HepG2 (cell line): Measurements from ENCODE around the gene KLC4. TPM values are rescaled to one million over a fixed set of nuclear protein-coding genes. Genes with fewer than 3 reads are reported as not detected.

Source experiments
- FOSL1 ChIP-seq: sonication (generic); formaldehyde crosslinking; IDR thresholded peaks from 2 replicates; pipeline ENCODE4 v1.9.0; 2021; ENCODE audit warnings: missing genetic modification reagents, borderline replicate concordance
- GATAD1 ChIP-seq: IDR thresholded peaks from 2 replicates; pipeline ENCODE4 v1.6.1; 2016; ENCODE audit warnings: missing genetic modification reagents, missing compliant biosample characterization
- JUN ChIP-seq: sonication (generic); formaldehyde crosslinking; IDR thresholded peaks from 2 replicates; pipeline ENCODE4 v1.4.0; 2020; ENCODE audit warnings: mild to moderate bottlenecking, missing genetic modification reagents
- RAD21 ChIP-seq: fragments of 450-650 bp; formaldehyde crosslinking; IDR thresholded peaks from 2 replicates; pipeline ENCODE4 v1.5.0; 2020; ENCODE audit warnings: mild to moderate bottlenecking
- SMAD9 ChIP-seq: sonication (generic); formaldehyde crosslinking; IDR thresholded peaks from 2 replicates; pipeline ENCODE4 v1.5.1; 2020; ENCODE audit warnings: mild to moderate bottlenecking, missing genetic modification reagents
- ZMYM3 ChIP-seq: sonication (generic); formaldehyde crosslinking; IDR thresholded peaks from 2 replicates; pipeline ENCODE4 v1.5.1; 2020; ENCODE audit warnings: mild to moderate bottlenecking, missing genetic modification reagents
- ZNF451 ChIP-seq: sonication (generic); formaldehyde crosslinking; IDR thresholded peaks from 2 replicates; pipeline ENCODE4 v1.5.0; 2020; ENCODE audit warnings: mild to moderate bottlenecking, missing genetic modification reagents
- ZNF772 ChIP-seq: sonication (generic); formaldehyde crosslinking; IDR thresholded peaks from 2 replicates; pipeline ENCODE4 v1.5.0; 2020; ENCODE audit warnings: mild to moderate bottlenecking, missing genetic modification reagents
- ZNF891 ChIP-seq: sonication (generic); formaldehyde crosslinking; IDR thresholded peaks from 2 replicates; pipeline ENCODE4 v1.5.0; 2020; ENCODE audit warnings: mild to moderate bottlenecking, missing genetic modification reagents
- ZSCAN31 ChIP-seq: sonication (generic); formaldehyde crosslinking; IDR thresholded peaks from 2 replicates; pipeline ENCODE4 v1.5.0; 2020; ENCODE audit warnings: low read depth, mild to moderate bottlenecking, missing genetic modification reagents
- polyA plus RNA-seq, 8 experiments: library from polyadenylated mRNA; depleted of rRNA in 3 of 8; stranded (reverse) in 7 of 8; unstranded in 1 of 8; fragments of >200 nt; fragmentation: Illumina TruSeq in 4 of 8; extraction: Trizol in 4 of 8; gene quantifications; 2 replicates each; pipeline versions ENCODE4 v1.2.1 to v1.2.3, GENCODE V29; 2011 to 2016; ENCODE audit warnings: low read depth in 4 of 8, missing spikeins in 1 of 8, mixed read lengths in 1 of 8; ENCODE audit not compliant: insufficient read depth in 1 of 8
- total RNA-seq, 5 experiments: library from RNA; depleted of rRNA; stranded (reverse); fragments of >200 nt; fragmentation: Illumina TruSeq; extraction: Trizol; gene quantifications; 2 replicates each; pipeline ENCODE4 v1.2.3, GENCODE V29; 2016; ENCODE audit warnings: low read depth in 1 of 5
- TF ChIP-seq, protein P1 (sequence below): sonication (generic); formaldehyde crosslinking; conservative IDR thresholded peaks from 2 replicates; pipeline ENCODE4 v1.4.0; 2020; ENCODE audit warnings: mild to moderate bottlenecking, missing genetic modification reagents, moderate library complexity
- TF ChIP-seq, protein P2 (sequence below): sonication (generic); formaldehyde crosslinking; IDR thresholded peaks from 2 replicates; pipeline ENCODE4 v1.4.0; 2020; ENCODE audit warnings: mild to moderate bottlenecking, missing genetic modification reagents, borderline replicate concordance
- TF ChIP-seq, protein P3 (sequence below): sonication (generic); formaldehyde crosslinking; IDR thresholded peaks from 2 replicates; pipeline ENCODE4 v1.8.0; 2022; ENCODE audit warnings: mild to moderate bottlenecking, missing genetic modification reagents, moderate library complexity
- TF ChIP-seq, protein P4 (sequence below): sonication (generic); formaldehyde crosslinking; IDR thresholded peaks from 2 replicates; pipeline ENCODE4 v1.4.0; 2020; ENCODE audit warnings: mild to moderate bottlenecking, missing genetic modification reagents
- TF ChIP-seq, protein P5 (sequence below): sonication (generic); formaldehyde crosslinking; IDR thresholded peaks from 2 replicates; pipeline ENCODE4 v1.5.0; 2020; ENCODE audit warnings: missing genetic modification reagents

Gene KLC4
- total and polyA plus RNA-seq, 2 of the 13 experiments (the other 11 are each of a cell fraction or from before 2014, with no cell fraction given): 45.4 to 70.4 TPM

DNA sequence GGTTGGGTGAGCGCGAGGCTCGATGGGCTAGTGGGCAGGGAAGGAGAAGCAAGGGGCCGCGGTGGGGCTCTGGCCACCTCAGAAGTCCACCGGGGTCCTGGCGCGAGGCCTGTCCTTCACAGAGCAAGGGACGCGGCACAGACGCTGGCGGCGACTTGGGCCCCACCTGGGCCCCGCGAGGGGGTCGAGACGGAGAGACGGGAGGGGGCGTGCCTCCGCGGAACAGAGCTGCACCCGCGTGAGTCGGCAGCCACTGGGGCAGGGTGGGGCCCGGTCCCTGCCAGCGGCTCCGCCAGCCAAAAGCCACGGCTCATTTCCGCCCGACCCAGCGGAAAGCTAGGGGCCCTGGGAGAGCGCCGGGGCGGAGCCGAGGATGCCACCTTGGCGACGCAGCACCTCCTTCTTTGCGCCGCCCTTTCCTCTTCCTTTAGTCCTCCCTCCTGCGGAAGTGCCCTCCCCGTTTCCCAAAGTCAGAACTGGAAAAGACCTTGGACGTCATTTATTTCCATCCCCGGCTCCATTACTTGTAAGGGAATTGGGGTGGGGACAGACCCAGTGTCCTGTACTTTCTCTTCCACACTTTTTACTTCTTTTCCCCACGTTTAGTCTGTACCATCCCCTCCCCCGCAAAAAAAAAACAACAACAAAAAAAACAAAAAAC is 5.8 kb upstream of the KLC4 start, which contains the start of gene CUL7 (continued):
- TF ChIP-seq, protein P1, sequence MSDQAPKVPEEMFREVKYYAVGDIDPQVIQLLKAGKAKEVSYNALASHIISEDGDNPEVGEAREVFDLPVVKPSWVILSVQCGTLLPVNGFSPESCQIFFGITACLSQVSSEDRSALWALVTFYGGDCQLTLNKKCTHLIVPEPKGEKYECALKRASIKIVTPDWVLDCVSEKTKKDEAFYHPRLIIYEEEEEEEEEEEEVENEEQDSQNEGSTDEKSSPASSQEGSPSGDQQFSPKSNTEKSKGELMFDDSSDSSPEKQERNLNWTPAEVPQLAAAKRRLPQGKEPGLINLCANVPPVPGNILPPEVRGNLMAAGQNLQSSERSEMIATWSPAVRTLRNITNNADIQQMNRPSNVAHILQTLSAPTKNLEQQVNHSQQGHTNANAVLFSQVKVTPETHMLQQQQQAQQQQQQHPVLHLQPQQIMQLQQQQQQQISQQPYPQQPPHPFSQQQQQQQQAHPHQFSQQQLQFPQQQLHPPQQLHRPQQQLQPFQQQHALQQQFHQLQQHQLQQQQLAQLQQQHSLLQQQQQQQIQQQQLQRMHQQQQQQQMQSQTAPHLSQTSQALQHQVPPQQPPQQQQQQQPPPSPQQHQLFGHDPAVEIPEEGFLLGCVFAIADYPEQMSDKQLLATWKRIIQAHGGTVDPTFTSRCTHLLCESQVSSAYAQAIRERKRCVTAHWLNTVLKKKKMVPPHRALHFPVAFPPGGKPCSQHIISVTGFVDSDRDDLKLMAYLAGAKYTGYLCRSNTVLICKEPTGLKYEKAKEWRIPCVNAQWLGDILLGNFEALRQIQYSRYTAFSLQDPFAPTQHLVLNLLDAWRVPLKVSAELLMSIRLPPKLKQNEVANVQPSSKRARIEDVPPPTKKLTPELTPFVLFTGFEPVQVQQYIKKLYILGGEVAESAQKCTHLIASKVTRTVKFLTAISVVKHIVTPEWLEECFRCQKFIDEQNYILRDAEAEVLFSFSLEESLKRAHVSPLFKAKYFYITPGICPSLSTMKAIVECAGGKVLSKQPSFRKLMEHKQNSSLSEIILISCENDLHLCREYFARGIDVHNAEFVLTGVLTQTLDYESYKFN: peak; percentile 77
- TF ChIP-seq ZNF772 (peak; percentile 66; the same call in 1 of the 2 replicates), ZSCAN31 (CRISPR knock-in tag) (peak; percentile 89), ZMYM3 (CRISPR knock-in tag) (no peak), FOSL1 (no peak), SMAD9 (CRISPR knock-in tag) (no peak), GATAD1 (peak; percentile 91), JUN (CRISPR knock-in tag) (peak; percentile 21; the same call in 1 of the 2 replicates), ZNF891 (CRISPR knock-in tag) (peak; percentile 95), ZNF451 (CRISPR knock-in tag) (no peak; the same call in 1 of the 2 replicates), RAD21 (CRISPR knock-in tag) (peak; percentile 74)
- TF ChIP-seq, protein P2, sequence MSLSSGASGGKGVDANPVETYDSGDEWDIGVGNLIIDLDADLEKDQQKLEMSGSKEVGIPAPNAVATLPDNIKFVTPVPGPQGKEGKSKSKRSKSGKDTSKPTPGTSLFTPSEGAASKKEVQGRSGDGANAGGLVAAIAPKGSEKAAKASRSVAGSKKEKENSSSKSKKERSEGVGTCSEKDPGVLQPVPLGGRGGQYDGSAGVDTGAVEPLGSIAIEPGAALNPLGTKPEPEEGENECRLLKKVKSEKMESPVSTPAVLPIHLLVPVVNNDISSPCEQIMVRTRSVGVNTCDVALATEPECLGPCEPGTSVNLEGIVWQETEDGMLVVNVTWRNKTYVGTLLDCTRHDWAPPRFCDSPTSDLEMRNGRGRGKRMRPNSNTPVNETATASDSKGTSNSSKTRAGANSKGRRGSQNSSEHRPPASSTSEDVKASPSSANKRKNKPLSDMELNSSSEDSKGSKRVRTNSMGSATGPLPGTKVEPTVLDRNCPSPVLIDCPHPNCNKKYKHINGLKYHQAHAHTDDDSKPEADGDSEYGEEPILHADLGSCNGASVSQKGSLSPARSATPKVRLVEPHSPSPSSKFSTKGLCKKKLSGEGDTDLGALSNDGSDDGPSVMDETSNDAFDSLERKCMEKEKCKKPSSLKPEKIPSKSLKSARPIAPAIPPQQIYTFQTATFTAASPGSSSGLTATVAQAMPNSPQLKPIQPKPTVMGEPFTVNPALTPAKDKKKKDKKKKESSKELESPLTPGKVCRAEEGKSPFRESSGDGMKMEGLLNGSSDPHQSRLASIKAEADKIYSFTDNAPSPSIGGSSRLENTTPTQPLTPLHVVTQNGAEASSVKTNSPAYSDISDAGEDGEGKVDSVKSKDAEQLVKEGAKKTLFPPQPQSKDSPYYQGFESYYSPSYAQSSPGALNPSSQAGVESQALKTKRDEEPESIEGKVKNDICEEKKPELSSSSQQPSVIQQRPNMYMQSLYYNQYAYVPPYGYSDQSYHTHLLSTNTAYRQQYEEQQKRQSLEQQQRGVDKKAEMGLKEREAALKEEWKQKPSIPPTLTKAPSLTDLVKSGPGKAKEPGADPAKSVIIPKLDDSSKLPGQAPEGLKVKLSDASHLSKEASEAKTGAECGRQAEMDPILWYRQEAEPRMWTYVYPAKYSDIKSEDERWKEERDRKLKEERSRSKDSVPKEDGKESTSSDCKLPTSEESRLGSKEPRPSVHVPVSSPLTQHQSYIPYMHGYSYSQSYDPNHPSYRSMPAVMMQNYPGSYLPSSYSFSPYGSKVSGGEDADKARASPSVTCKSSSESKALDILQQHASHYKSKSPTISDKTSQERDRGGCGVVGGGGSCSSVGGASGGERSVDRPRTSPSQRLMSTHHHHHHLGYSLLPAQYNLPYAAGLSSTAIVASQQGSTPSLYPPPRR (CRISPR knock-in tag): peak; percentile 76; the same call in 1 of the 2 replicates
- TF ChIP-seq, protein P3, sequence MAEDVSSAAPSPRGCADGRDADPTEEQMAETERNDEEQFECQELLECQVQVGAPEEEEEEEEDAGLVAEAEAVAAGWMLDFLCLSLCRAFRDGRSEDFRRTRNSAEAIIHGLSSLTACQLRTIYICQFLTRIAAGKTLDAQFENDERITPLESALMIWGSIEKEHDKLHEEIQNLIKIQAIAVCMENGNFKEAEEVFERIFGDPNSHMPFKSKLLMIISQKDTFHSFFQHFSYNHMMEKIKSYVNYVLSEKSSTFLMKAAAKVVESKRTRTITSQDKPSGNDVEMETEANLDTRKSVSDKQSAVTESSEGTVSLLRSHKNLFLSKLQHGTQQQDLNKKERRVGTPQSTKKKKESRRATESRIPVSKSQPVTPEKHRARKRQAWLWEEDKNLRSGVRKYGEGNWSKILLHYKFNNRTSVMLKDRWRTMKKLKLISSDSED: no peak
- TF ChIP-seq, protein P4, sequence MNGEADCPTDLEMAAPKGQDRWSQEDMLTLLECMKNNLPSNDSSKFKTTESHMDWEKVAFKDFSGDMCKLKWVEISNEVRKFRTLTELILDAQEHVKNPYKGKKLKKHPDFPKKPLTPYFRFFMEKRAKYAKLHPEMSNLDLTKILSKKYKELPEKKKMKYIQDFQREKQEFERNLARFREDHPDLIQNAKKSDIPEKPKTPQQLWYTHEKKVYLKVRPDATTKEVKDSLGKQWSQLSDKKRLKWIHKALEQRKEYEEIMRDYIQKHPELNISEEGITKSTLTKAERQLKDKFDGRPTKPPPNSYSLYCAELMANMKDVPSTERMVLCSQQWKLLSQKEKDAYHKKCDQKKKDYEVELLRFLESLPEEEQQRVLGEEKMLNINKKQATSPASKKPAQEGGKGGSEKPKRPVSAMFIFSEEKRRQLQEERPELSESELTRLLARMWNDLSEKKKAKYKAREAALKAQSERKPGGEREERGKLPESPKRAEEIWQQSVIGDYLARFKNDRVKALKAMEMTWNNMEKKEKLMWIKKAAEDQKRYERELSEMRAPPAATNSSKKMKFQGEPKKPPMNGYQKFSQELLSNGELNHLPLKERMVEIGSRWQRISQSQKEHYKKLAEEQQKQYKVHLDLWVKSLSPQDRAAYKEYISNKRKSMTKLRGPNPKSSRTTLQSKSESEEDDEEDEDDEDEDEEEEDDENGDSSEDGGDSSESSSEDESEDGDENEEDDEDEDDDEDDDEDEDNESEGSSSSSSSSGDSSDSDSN (CRISPR knock-in tag): peak; percentile 94
- TF ChIP-seq, protein P5, sequence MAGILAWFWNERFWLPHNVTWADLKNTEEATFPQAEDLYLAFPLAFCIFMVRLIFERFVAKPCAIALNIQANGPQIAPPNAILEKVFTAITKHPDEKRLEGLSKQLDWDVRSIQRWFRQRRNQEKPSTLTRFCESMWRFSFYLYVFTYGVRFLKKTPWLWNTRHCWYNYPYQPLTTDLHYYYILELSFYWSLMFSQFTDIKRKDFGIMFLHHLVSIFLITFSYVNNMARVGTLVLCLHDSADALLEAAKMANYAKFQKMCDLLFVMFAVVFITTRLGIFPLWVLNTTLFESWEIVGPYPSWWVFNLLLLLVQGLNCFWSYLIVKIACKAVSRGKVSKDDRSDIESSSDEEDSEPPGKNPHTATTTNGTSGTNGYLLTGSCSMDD (CRISPR knock-in tag): no peak
